ENCODE results near the gene PRKCA. TPM values are rescaled to one million over a fixed set of nuclear protein-coding genes. Genes with fewer than 3 reads are reported as not detected.
A peak's percentile ranks its signal among the peaks of the same experiment; 100 is the strongest.
"Not testable (repeated sequence)": the region's sequence is repeated elsewhere in the genome, so short reads cannot be mapped to it uniquely, and the experiment has no call there.

The PRKCA gene
- total and polyA plus RNA-seq, 12 donors: 1.6 to 27.6 (median 10.5) TPM

- ATAC-seq: no peak
- Histone ChIP-seq H3K36me3 (no peaks in the 10 kb centered on the region), H3K27me3 (no peaks in the 10 kb centered on the region), H3K27ac (no peak overlapping the region), H3K4me1 (no peaks in the 10 kb centered on the region), H3K4me3 (no peak overlapping the region), H3K9me3 (no peaks in the 10 kb centered on the region)
- no peak for TF ChIP-seq CTCF (IDR thresholded peaks at IDR 0.05)
- intact Hi-C loops (cut with DNase I): loop anchor here in 2 of 10 donors (10.0 kb wide), 1 partner anchor 277 kb away; no protein-coding TSS in a partner anchor
- DNase-seq: no peak
- WGBS, 2 donors: 93 to 95% methylated on average over 2 of the region's 2 CpGs
Measured at GRCh38 chr17:66287911-66288310, 14.5 kb upstream of the PRKCA start.

GRCh38 chr17:66290101-66290722 is 12.2 kb upstream of the PRKCA start:
- intact Hi-C loops (cut with DNase I): no loop called here
- Histone ChIP-seq H3K9me3 (no peaks in the 10 kb centered on the region), H3K4me3 (no peak overlapping the region), H3K4me1 (no peaks in the 10 kb centered on the region), H3K27me3 (no peaks in the 10 kb centered on the region), H3K36me3 (no peaks in the 10 kb centered on the region), H3K27ac (no peak overlapping the region)
- DNase-seq (no peak), ATAC-seq (peak in 3 of 8 donors; percentile 29 to 73 (median 68))
- peak in 6 of 9 donors; percentile 11 to 46 (median 36) for TF ChIP-seq CTCF (IDR thresholded peaks at IDR 0.05)
- WGBS, 2 donors: 81 to 86% methylated on average over 4 of the region's 4 CpGs

- 78 to 100% methylated on average over 2 to 3 of the region's 3 CpGs for WGBS, 2 donors
Measured at GRCh38 chr17:66292353-66292752, 10.1 kb upstream of the PRKCA start.

GRCh38 chr17:66296289-66296725 is 6.1 kb upstream of the PRKCA start:
- Histone ChIP-seq H3K4me1 (peaks cover 0 to 5% (median under 1%) of the 10 kb centered on the region in 9 donors), H3K27me3 (peaks cover 0 to 10% (median 0%) of the 10 kb centered on the region in 7 donors), H3K27ac (no peak overlapping the region), H3K9me3 (no peaks in the 10 kb centered on the region), H3K36me3 (no peaks in the 10 kb centered on the region), H3K4me3 (no peak overlapping the region)
- TF ChIP-seq CTCF (IDR thresholded peaks at IDR 0.05): no peak
- intact Hi-C loops (cut with DNase I): no loop called here
- no peak for ATAC-seq
- 85 to 91% methylated on average over 6 of the region's 6 CpGs for WGBS, 2 donors
- no peak for DNase-seq

More at GRCh38 chr17:66292353-66292752, 10.1 kb upstream of the PRKCA start:
- H3K36me3 ChIP-seq: no peaks in the 10 kb centered on the region
- H3K4me3 ChIP-seq: no peak overlapping the region
- intact Hi-C loops (cut with DNase I): no loop called here
- H3K9me3 ChIP-seq: no peaks in the 10 kb centered on the region
- ATAC-seq (no peak), DNase-seq (no peak)
- TF ChIP-seq CTCF (IDR thresholded peaks at IDR 0.05): no peak
- H3K4me1 ChIP-seq: no peaks in the 10 kb centered on the region
- H3K27me3 ChIP-seq: peaks cover 0 to under 1% (median 0%) of the 10 kb centered on the region in 7 donors
- H3K27ac ChIP-seq: no peak overlapping the region

- H3K4me3 ChIP-seq; H3K9me3 ChIP-seq; H3K27ac ChIP-seq; intact Hi-C loops (cut with DNase I); H3K36me3 ChIP-seq; DNase-seq; ATAC-seq: not testable (repeated sequence)
- Histone ChIP-seq H3K27me3 (peaks cover 0 to 16% (median 0%) of the 10 kb centered on the region in 7 donors), H3K4me1 (peaks cover 0 to 12% (median 6%) of the 10 kb centered on the region in 9 donors)
- WGBS, 2 donors: 94 to 98% methylated on average over 9 of the region's 9 CpGs
Measured at GRCh38 chr17:66297443-66297842, 5.0 kb upstream of the PRKCA start.

All from heart right ventricle (tissue), 16 donors.